ENCODE data around the gene CBLIF. TPM values are rescaled to one million over a fixed set of nuclear protein-coding genes. Genes with fewer than 3 reads are reported as not detected.

Gene CBLIF
- total RNA-seq, 4 donors from 2014 or later: not detected

DNA sequence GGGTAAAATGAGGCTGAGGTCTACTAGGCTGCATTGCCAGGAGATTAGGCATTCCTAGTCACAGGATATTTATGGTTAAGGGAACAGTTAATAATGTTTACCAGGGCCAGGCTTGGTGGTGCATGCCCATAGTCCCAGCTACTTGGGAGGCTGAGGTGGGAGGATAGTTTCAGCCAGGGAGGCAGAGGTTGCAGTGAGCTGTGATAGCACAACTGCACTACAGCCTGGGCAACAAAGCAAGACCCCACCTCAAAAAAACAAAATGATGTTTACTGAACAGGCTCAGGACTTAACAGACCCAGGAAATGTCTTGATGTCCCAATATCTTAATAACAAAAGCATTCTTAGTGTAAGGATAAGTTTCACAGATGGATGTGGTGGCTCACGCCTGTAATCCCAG lies 31.9 kb downstream of the CBLIF start:
- Histone ChIP-seq H3K27ac (replicated peaks in 1 of 4) (no peak overlapping the region), H3K27me3 (no peaks in the 10 kb centered on the region), H3K4me1 (peaks cover 12 to 19% (median 14%) of the 10 kb centered on the region in 4 donors), H3K4me3 (no peak overlapping the region), H3K36me3 (peaks cover 0 to 7% (median 3%) of the 10 kb centered on the region in 4 donors), H3K9me3 (no peaks in the 10 kb centered on the region)
- DNase-seq (ENCODE audit: extremely low spot score): no peak
- TF ChIP-seq, protein P1, sequence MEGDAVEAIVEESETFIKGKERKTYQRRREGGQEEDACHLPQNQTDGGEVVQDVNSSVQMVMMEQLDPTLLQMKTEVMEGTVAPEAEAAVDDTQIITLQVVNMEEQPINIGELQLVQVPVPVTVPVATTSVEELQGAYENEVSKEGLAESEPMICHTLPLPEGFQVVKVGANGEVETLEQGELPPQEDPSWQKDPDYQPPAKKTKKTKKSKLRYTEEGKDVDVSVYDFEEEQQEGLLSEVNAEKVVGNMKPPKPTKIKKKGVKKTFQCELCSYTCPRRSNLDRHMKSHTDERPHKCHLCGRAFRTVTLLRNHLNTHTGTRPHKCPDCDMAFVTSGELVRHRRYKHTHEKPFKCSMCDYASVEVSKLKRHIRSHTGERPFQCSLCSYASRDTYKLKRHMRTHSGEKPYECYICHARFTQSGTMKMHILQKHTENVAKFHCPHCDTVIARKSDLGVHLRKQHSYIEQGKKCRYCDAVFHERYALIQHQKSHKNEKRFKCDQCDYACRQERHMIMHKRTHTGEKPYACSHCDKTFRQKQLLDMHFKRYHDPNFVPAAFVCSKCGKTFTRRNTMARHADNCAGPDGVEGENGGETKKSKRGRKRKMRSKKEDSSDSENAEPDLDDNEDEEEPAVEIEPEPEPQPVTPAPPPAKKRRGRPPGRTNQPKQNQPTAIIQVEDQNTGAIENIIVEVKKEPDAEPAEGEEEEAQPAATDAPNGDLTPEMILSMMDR (IDR thresholded peaks at IDR 0.05): no peak
- TF ChIP-seq EP300 (IDR thresholded peaks at IDR 0.05): no peak
- TF ChIP-seq POLR2AphosphoS5 (IDR thresholded peaks at IDR 0.05): no peak
- no peak for TF ChIP-seq POLR2A (IDR thresholded peaks at IDR 0.05; ENCODE audit: low read depth)
- 100% methylated on average over 1 of the region's 1 CpG for WGBS
- intact Hi-C loops (cut with DNase I): no loop called here

DNA sequence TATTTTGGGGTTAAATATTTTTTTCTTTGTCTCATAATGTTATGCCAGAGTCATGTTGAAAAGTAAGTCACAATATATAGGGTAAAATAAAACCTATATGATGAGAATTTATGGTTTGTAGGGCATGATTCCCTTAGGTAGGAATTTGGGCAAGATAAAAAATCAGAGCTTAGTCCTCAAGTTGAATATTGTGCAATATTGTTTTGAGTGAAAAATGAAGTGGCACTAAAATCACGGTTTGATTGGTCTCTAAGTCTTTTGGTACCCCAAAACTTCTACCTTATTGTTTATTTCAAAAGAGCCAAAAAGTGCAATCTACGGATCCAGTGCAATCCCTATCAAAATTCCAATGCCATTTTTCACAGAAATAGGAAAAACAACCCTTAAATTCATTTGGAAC lies 33.1 kb downstream of the CBLIF start:
- Histone ChIP-seq H3K4me3 (no peak overlapping the region), H3K9me3 (no peaks in the 10 kb centered on the region), H3K27ac (replicated peaks in 1 of 4) (no peak overlapping the region), H3K27me3 (no peaks in the 10 kb centered on the region), H3K36me3 (peaks cover 9 to 18% (median 13%) of the 10 kb centered on the region in 4 donors), H3K4me1 (peaks cover 12 to 19% (median 14%) of the 10 kb centered on the region in 4 donors)
- 94% methylated on average over 2 of the region's 2 CpGs for WGBS
- no peak for DNase-seq (ENCODE audit: extremely low spot score)
- TF ChIP-seq POLR2A (IDR thresholded peaks at IDR 0.05; ENCODE audit: low read depth): no peak
- TF ChIP-seq, protein P1 (IDR thresholded peaks at IDR 0.05): no peak
- TF ChIP-seq POLR2AphosphoS5 (IDR thresholded peaks at IDR 0.05): no peak
- no peak for TF ChIP-seq EP300 (IDR thresholded peaks at IDR 0.05)
- intact Hi-C loops (cut with DNase I): no loop called here

DNA sequence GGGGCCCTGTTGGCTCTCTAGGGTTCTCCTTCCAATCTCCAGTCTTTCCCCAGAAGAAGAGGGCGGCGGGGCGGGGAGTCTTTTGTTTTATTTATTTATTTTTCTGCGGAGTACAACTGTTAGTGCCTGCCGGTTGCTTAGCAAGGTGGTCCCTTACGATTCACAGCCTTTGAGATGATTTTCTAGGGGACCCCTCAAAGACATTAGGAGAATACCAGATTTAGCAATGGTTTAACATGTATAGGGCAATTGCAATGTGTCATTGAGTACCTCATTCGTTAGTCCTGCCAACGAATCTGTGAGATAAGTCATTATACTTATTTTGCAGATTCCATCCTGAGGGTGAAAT lies 34.4 kb downstream of the CBLIF start:
- no peaks in the 10 kb centered on the region for H3K27me3 ChIP-seq
- intact Hi-C loops (cut with DNase I): no loop called here
- peaks cover 12 to 19% (median 14%) of the 10 kb centered on the region in 4 donors for H3K4me1 ChIP-seq
- no peaks in the 10 kb centered on the region for H3K9me3 ChIP-seq
- peaks cover 21 to 31% (median 27%) of the 10 kb centered on the region in 4 donors for H3K36me3 ChIP-seq
- H3K27ac ChIP-seq (replicated peaks in 1 of 4): peak overlapping the region; percentile 80 to 86 (median 82)
- peak overlapping the region; percentile 80 to 89 (median 84) for H3K4me3 ChIP-seq
- TF ChIP-seq POLR2A (IDR thresholded peaks at IDR 0.05; ENCODE audit: low read depth): no peak
- no peak for TF ChIP-seq POLR2AphosphoS5 (IDR thresholded peaks at IDR 0.05)
- TF ChIP-seq, protein P1 (IDR thresholded peaks at IDR 0.05): no peak
- TF ChIP-seq EP300 (IDR thresholded peaks at IDR 0.05): no peak
- 12% methylated on average over 8 of the region's 8 CpGs for WGBS
- DNase-seq (ENCODE audit: extremely low spot score): no peak

DNA sequence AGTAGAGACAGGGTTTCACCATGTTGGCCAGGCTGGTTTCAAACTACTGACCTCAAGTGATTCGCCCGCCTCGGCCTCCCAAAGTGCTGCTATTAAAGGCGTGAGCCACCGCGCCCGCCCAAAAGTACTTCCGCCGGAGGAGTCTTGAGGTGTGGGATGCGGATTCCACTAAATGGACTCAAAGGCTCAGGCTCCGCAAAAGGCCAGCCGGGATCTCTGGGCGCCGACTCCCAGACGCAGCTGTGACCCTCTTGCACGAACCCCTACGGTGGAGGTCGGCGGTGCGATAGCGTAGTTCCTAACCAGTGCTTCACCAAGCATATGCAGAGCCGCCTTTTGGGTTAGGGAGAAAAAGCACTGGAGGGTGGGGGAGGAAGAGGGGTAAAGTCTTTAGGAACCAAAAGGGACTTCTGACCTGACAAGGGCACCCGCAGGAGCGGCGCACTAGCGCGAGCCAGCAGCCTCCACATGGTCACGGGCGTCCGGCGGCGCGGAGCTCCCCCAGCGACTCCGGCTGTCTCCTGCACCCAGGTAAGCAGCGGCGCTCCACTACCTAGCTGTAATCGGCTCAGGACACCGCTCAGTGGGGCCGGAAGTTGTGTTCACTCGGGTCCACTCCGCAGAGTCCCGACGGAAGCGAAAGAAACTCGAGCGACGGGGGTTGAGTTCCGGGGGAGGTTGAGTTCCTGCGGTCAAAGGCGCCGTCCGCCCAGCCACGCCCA lies 34.9 kb downstream of the CBLIF start, which contains the start of gene MRPL16:
TSS of gene MRPL16 (minus strand) at position 590 of the 722 bp plus-strand sequence. CDS start at position 470, 120 bp downstream.
- WGBS: 0% methylated on average over 34 of the region's 54 CpGs
- Histone ChIP-seq H3K4me3 (peak within 1 kb of the TSS; percentile 80 to 89 (median 84)), H3K9me3 (no peaks in the 10 kb centered on the region), H3K27ac (replicated peaks in 1 of 4) (peak within 1 kb of the TSS; percentile 80 to 86 (median 82)), H3K4me1 (peaks cover 12 to 19% (median 14%) of the 10 kb centered on the region in 4 donors), H3K36me3 (peaks cover 21 to 36% (median 32%) of the 10 kb centered on the region in 4 donors), H3K27me3 (no peaks in the 10 kb centered on the region)
- DNase-seq (ENCODE audit: extremely low spot score): peak; percentile 95
- intact Hi-C loops (cut with DNase I): no loop called here
- peak; percentile 71 to 79 for TF ChIP-seq POLR2AphosphoS5 (IDR thresholded peaks at IDR 0.05)
- no peak for TF ChIP-seq EP300 (IDR thresholded peaks at IDR 0.05)
- TF ChIP-seq POLR2A (IDR thresholded peaks at IDR 0.05; ENCODE audit: low read depth): no peak
- TF ChIP-seq, protein P1 (IDR thresholded peaks at IDR 0.05): peak; percentile 24 to 34 (median 29)

Data from esophagus muscularis mucosa (tissue), 4 donors.